HepG2 (cell line): Measurements from ENCODE around the gene KRTAP3-2. TPM values are rescaled to one million over a fixed set of nuclear protein-coding genes. Genes with fewer than 3 reads are reported as not detected.

Experiments
- ATAC-seq: fragments of 200-7000 bp; cut with Tn5 transposase; 3 replicates; pipeline ENCODE4 v1.9.1; 2020; ENCODE audit warnings: mild to moderate bottlenecking, moderate library complexity
- BruUV-seq: library from RNA; stranded (reverse); fragments of 400-500 nt; replicated peaks from 2 replicates; lab custom pipeline; 2021; lab: Mats Ljungman, UMichigan
- CTCF ChIA-PET: fragments of 300-600 bp; formaldehyde crosslinking; extraction: SDS; loops from one replicate; lab custom pipeline; 2021; ENCODE audit warnings: low total read pairs, inconsistent platforms, low intra/inter-chr PET ratio; lab: Yijun Ruan, JAX
- POLR2A ChIA-PET: fragments of 350-600 bp; sonication (Branson Sonifier 250); formaldehyde crosslinking; loops from one replicate; lab custom pipeline; 2020; ENCODE audit warnings: antibody characterized with exemption, inconsistent platforms; lab: Yijun Ruan, JAX
- DNase-seq: peaks from one replicate; pipeline ENCODE4 v3.0.0-alpha.2; 2015; ENCODE audit warnings: low spot score
- FAIRE-seq: peaks from 3 replicates; lab custom pipeline; 2011; peaks lifted over from hg19 to GRCh38; lab: Jason Lieb, UNC
- H2AFZ ChIP-seq: one replicate; pipeline ENCODE4 v1.6.1; 2011; ENCODE audit warnings: low read length, inconsistent platforms
- H3K27ac ChIP-seq: fragments of 300-600 bp; 3 replicates; pipeline ENCODE4 v1.8.0; 2011; ENCODE audit warnings: mixed run types, mild to moderate bottlenecking, mixed read lengths, low read length, inconsistent platforms; ENCODE audit not compliant: insufficient read depth; ENCODE audit errors: extremely low read length
- H3K27me3 ChIP-seq, 2 experiments: fragments of 200-600 bp in 1 of 2; 2 replicates in 1 of 2; 3 replicates in 1 of 2; pipeline versions ENCODE4 v1.6.0 to v1.8.0; 2011; ENCODE audit warnings: low read length in 2 of 2, mild to moderate bottlenecking in 2 of 2, moderate library complexity in 2 of 2, inconsistent platforms in 1 of 2; ENCODE audit not compliant: insufficient read depth in 2 of 2, control insufficient read depth in 1 of 2
- H3K36me3 ChIP-seq, 2 experiments: fragments of 200-600 bp in 1 of 2; replicated peaks in 1 of 2; 2 replicates in 1 of 2; 3 replicates in 1 of 2; pipeline versions ENCODE4 v1.5.1 to v1.8.0; 2011; ENCODE audit warnings: low read length in 2 of 2, inconsistent platforms in 1 of 2; ENCODE audit not compliant: insufficient read depth in 2 of 2, control insufficient read depth in 1 of 2
- H3K4me1 ChIP-seq: 2 replicates; pipeline ENCODE4 v1.5.1; 2012; ENCODE audit warnings: low read length, inconsistent platforms; ENCODE audit not compliant: insufficient read depth
- H3K4me2 ChIP-seq: 2 replicates; pipeline ENCODE4 v1.6.0; 2011; ENCODE audit warnings: low read depth, low read length, inconsistent platforms
- H3K4me3 ChIP-seq, 3 experiments: fragments of 200-600 bp in 1 of 3; sonication (generic), shearing (Covaris generic) in 1 of 3; replicated peaks in 1 of 3; 2 replicates each; pipeline ENCODE4 v1.5.1; 2011 to 2016; ENCODE audit warnings: low read length in 3 of 3, inconsistent platforms in 2 of 3, low read depth in 2 of 3, mild to moderate bottlenecking in 2 of 3, control low read depth in 1 of 3, mixed read lengths in 1 of 3; ENCODE audit not compliant: insufficient read depth in 1 of 3
- H3K79me2 ChIP-seq: one replicate; pipeline ENCODE4 v1.6.1; 2011; ENCODE audit warnings: low read length, inconsistent platforms; ENCODE audit not compliant: insufficient read depth
- H3K9ac ChIP-seq: 2 replicates; pipeline ENCODE4 v1.6.0; 2011; ENCODE audit warnings: mild to moderate bottlenecking, low read depth, low read length, inconsistent platforms; ENCODE audit not compliant: insufficient read depth
- H3K9me3 ChIP-seq: 2 replicates; pipeline ENCODE4 v1.5.1; 2012; ENCODE audit warnings: mild to moderate bottlenecking, low read length
- H4K20me1 ChIP-seq: 2 replicates; pipeline ENCODE4 v1.6.0; 2011; ENCODE audit warnings: inconsistent platforms, mild to moderate bottlenecking, low read length, moderate library complexity; ENCODE audit not compliant: insufficient read depth
- EED ChIP-seq: sonication (generic); formaldehyde crosslinking; IDR thresholded peaks from 2 replicates; pipeline ENCODE4 v1.5.0; 2020; ENCODE audit warnings: mild to moderate bottlenecking, missing genetic modification reagents
- JUN ChIP-seq: sonication (generic); formaldehyde crosslinking; IDR thresholded peaks from 2 replicates; pipeline ENCODE4 v1.4.0; 2020; ENCODE audit warnings: mild to moderate bottlenecking, missing genetic modification reagents
- JUND ChIP-seq: sonication (generic); formaldehyde crosslinking; IDR thresholded peaks from 2 replicates; pipeline ENCODE4 v1.8.0; 2022; ENCODE audit warnings: mild to moderate bottlenecking, missing genetic modification reagents
- MAFF ChIP-seq: IDR thresholded peaks from 2 replicates; pipeline ENCODE4 v1.6.1; 2011; ENCODE audit warnings: low read depth, low read length, improper control_type of control experiment
- MAFG ChIP-seq: sonication (generic); formaldehyde crosslinking; IDR thresholded peaks from 2 replicates; pipeline ENCODE4 v1.5.1; 2020; ENCODE audit warnings: mild to moderate bottlenecking, missing genetic modification reagents
- MAFK ChIP-seq, 2 experiments: IDR thresholded peaks in 1 of 2; conservative IDR thresholded peaks in 1 of 2; 2 replicates each; pipeline ENCODE4 v1.6.1; 2011; ENCODE audit warnings: improper control_type of control experiment in 2 of 2, low read length in 2 of 2
- NR2F6 ChIP-seq, 2 experiments: IDR thresholded peaks; 2 replicates each; pipeline ENCODE4 v1.6.1; 2016; ENCODE audit warnings: antibody characterized with exemption in 1 of 2, mild to moderate bottlenecking in 1 of 2
- TAF15 ChIP-seq: fragments of 200-400 bp; formaldehyde crosslinking; IDR thresholded peaks from one replicate; pipeline ENCODE4 v1.6.1; 2018; ENCODE audit warnings: mild to moderate bottlenecking, low read depth, low read length; ENCODE audit not compliant: poor library complexity, severe bottlenecking
- ZFP82 ChIP-seq: sonication (generic); formaldehyde crosslinking; IDR thresholded peaks from 2 replicates; pipeline ENCODE4 v1.5.1; 2020; ENCODE audit warnings: mild to moderate bottlenecking, missing genetic modification reagents, borderline replicate concordance
- WGBS: methylation state at CpG from one replicate; pipeline ENCODE4 v1.1.6; 2017; ENCODE audit warnings: low lambda C conversion rate; 5-methylcytosine and 5-hydroxymethylcytosine counted together
- in situ Hi-C: cut with HindIII; loops from 2 replicates; pipeline ENCODE4 v1.10.0; 2017; ENCODE audit warnings: low pct_unique_long_range_greater_than_20kb; ENCODE audit not compliant: extremely low pct_ligation_motif_present
- intact Hi-C: fragments of 100-400 bp; cut with micrococcal nuclease; formaldehyde crosslinking; loops from one replicate; pipeline ENCODE4 v1.10.0; 2022; ENCODE audit not compliant: unreplicated experiment
- polyA plus RNA-seq, 8 experiments: library from polyadenylated mRNA; depleted of rRNA in 3 of 8; stranded (reverse) in 7 of 8; unstranded in 1 of 8; fragments of >200 nt; fragmentation: Illumina TruSeq in 4 of 8; extraction: Trizol in 4 of 8; gene quantifications; 2 replicates each; pipeline versions ENCODE4 v1.2.1 to v1.2.3, GENCODE V29; 2011 to 2016; ENCODE audit warnings: low read depth in 4 of 8, missing spikeins in 1 of 8, mixed read lengths in 1 of 8; ENCODE audit not compliant: insufficient read depth in 1 of 8
- total RNA-seq, 5 experiments: library from RNA; depleted of rRNA; stranded (reverse); fragments of >200 nt; fragmentation: Illumina TruSeq; extraction: Trizol; gene quantifications; 2 replicates each; pipeline ENCODE4 v1.2.3, GENCODE V29; 2016; ENCODE audit warnings: low read depth in 1 of 5
- TF ChIP-seq, protein P1 (sequence below), 2 experiments: sonication (generic) in 1 of 2; formaldehyde crosslinking in 1 of 2; IDR thresholded peaks; 2 replicates each; pipeline versions ENCODE4 v1.6.1 to v1.9.0; 2014 to 2022; ENCODE audit warnings: antibody characterized with exemption in 1 of 2, borderline replicate concordance in 1 of 2, inconsistent platforms in 1 of 2, low read depth in 1 of 2, missing genetic modification reagents in 1 of 2
- TF ChIP-seq, protein P2 (sequence below): sonication (generic); formaldehyde crosslinking; IDR thresholded peaks from 2 replicates; pipeline ENCODE4 v1.4.0; 2020; ENCODE audit warnings: mild to moderate bottlenecking, missing genetic modification reagents, borderline replicate concordance
- TF ChIP-seq, protein P3 (sequence below): fragments of 450-650 bp; IDR thresholded peaks from 2 replicates; pipeline ENCODE4 v1.6.1; 2016

The KRTAP3-2 gene
- total and polyA plus RNA-seq, 2 of the 13 experiments (the other 11 are each of a cell fraction or from before 2014, with no cell fraction given): not detected

DNA sequence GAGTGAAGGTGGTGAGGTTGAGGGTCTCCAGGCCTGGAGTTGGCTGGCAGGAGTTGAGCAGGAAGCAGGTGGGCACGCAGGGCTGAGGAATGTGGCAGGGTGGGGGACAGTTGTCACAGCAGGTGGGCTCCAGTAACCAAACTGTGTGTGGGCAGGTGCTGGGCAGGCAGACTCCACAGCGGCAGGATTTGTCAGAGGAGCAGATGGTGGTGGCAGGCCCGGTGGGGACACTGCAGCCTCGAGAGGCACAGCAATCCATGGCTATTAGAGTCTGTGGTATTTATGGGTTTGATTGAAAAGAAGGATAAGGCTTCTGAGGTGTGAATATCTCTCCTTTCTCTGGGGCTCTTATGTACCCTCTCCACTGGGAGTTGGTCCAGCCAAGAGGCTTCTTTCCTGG lies 5.9 kb downstream of the KRTAP3-2 start, which contains the start of gene KRTAP3-3 (continued):
- TF ChIP-seq, protein P1, sequence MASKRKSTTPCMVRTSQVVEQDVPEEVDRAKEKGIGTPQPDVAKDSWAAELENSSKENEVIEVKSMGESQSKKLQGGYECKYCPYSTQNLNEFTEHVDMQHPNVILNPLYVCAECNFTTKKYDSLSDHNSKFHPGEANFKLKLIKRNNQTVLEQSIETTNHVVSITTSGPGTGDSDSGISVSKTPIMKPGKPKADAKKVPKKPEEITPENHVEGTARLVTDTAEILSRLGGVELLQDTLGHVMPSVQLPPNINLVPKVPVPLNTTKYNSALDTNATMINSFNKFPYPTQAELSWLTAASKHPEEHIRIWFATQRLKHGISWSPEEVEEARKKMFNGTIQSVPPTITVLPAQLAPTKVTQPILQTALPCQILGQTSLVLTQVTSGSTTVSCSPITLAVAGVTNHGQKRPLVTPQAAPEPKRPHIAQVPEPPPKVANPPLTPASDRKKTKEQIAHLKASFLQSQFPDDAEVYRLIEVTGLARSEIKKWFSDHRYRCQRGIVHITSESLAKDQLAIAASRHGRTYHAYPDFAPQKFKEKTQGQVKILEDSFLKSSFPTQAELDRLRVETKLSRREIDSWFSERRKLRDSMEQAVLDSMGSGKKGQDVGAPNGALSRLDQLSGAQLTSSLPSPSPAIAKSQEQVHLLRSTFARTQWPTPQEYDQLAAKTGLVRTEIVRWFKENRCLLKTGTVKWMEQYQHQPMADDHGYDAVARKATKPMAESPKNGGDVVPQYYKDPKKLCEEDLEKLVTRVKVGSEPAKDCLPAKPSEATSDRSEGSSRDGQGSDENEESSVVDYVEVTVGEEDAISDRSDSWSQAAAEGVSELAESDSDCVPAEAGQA (IDR thresholded peaks at IDR 0.05; ENCODE audit: low read depth): no peak
- TF ChIP-seq, protein P1 (CRISPR knock-in tag; IDR thresholded peaks at IDR 0.05; ENCODE audit: borderline replicate concordance): no peak

DNA sequence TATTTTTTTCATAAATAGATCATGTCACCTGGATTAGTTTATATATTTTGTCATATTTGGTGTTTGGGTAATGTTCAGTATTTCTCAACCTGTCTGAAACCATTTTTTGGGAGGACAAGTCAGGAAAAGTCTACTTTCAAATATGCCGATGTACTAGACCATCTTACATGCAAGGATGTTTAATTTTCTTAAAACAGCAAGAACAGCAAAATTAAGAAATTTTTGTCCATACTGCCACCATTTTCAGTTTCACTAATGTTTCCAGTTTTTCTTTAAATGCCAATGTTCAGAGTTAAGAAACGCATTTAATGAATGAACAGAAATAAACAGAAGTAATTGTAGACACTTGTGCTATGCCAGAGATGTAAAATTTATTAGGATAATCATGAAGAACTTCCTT lies 6.6 kb downstream of the KRTAP3-2 start:
- no peak for DNase-seq
- ChIA-PET POLR2A (no interaction called here), CTCF (no interaction called here)
- no peaks in the 10 kb centered on the region for H3K36me3 ChIP-seq
- H3K9me3 ChIP-seq: no peaks in the 10 kb centered on the region
- no peak overlapping the region for H3K9ac ChIP-seq
- intact Hi-C loops (no loop called here), in situ Hi-C loops (no loop called here)
- WGBS: 94% methylated on average over 2 of the region's 2 CpGs
- no peak overlapping the region for H2AFZ ChIP-seq
- H3K79me2 ChIP-seq: no peaks in the 10 kb centered on the region
- no peak overlapping the region for H3K4me3 ChIP-seq
- BruUV-seq: no TSS peak
- TF ChIP-seq NR2F6 (IDR thresholded peaks at IDR 0.05) (no peak), NR2F6 (CRISPR knock-in tag; IDR thresholded peaks at IDR 0.05) (no peak), EED (no peak), MAFF (peak; percentile 62; the same call in 1 of the 2 replicates), ZFP82 (CRISPR knock-in tag) (no peak), MAFG (CRISPR knock-in tag) (no peak), JUN (CRISPR knock-in tag) (no peak), JUND (no peak), TAF15 (no peak), MAFK (conservative IDR thresholded peaks at IDR 0.05 in 1 of 2, IDR thresholded peaks at IDR 0.05 in 1 of 2; ENCODE audit: low read length in 2 of 2) (peak; percentile 53 to 74)
- TF ChIP-seq, protein P2, sequence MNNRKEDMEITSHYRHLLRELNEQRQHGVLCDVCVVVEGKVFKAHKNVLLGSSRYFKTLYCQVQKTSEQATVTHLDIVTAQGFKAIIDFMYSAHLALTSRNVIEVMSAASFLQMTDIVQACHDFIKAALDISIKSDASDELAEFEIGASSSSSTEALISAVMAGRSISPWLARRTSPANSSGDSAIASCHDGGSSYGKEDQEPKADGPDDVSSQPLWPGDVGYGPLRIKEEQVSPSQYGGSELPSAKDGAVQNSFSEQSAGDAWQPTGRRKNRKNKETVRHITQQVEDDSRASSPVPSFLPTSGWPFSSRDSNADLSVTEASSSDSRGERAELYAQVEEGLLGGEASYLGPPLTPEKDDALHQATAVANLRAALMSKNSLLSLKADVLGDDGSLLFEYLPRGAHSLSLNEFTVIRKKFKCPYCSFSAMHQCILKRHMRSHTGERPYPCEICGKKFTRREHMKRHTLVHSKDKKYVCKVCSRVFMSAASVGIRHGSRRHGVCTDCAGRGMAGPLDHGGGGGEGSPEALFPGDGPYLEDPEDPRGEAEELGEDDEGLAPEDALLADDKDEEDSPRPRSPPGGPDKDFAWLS (CRISPR knock-in tag): no peak
- TF ChIP-seq, protein P3, sequence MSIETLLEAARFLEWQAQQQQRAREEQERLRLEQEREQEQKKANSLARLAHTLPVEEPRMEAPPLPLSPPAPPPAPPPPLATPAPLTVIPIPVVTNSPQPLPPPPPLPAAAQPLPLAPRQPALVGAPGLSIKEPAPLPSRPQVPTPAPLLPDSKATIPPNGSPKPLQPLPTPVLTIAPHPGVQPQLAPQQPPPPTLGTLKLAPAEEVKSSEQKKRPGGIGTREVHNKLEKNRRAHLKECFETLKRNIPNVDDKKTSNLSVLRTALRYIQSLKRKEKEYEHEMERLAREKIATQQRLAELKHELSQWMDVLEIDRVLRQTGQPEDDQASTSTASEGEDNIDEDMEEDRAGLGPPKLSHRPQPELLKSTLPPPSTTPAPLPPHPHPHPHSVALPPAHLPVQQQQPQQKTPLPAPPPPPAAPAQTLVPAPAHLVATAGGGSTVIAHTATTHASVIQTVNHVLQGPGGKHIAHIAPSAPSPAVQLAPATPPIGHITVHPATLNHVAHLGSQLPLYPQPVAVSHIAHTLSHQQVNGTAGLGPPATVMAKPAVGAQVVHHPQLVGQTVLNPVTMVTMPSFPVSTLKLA: no peak
- H4K20me1 ChIP-seq: no peaks in the 10 kb centered on the region
- H3K4me2 ChIP-seq: no peak overlapping the region
- no peak for FAIRE-seq
- no peak overlapping the region for H3K27ac ChIP-seq
- H3K27me3 ChIP-seq: no peaks in the 10 kb centered on the region
- H3K4me1 ChIP-seq: peaks cover 5% of the 10 kb centered on the region; the same call in 1 of the 2 replicates
- ATAC-seq: no peak
